Stimulated activated CD4-positive, alpha-beta T cell treated with anti-CD3 and anti-CD28 coated beads, Interleukin-1b, Interleukin-23, amount 100 ng/mL, for 24 hours (primary cell): ENCODE measurements around the gene MZT2A.
"Not testable (repeated sequence)": the region's sequence is repeated elsewhere in the genome, so short reads cannot be mapped to it uniquely, and the experiment has no call there.

Source experiments
- DNase-seq, 4 experiments: peaks; one replicate each; pipeline ENCODE4 v3.0.0-alpha.2; 2020; ENCODE audit warnings: low read depth in 4 of 4, low spot score in 1 of 4

The MZT2A gene

GRCh38 chr2:131492418-131493198 lies 411 bp upstream of the MZT2A start:
- peak; percentile 89 to 97 (median 92) for DNase-seq

GRCh38 chr2:131491469-131491836 lies 744 bp downstream of the MZT2A start:
- not testable (repeated sequence) for DNase-seq

GRCh38 chr2:131490616-131491468 lies 1.4 kb downstream of the MZT2A start:
- not testable (repeated sequence) for DNase-seq

GRCh38 chr2:131488306-131489205 lies 3.6 kb downstream of the MZT2A start:
- DNase-seq, result no peak

- DNase-seq, result not testable (repeated sequence)
Observed at GRCh38 chr2:131486201-131486902, 5.8 kb downstream of the MZT2A start.

GRCh38 chr2:131484906-131485460 lies 7.2 kb downstream of the MZT2A start:
- not testable (repeated sequence) for DNase-seq

GRCh38 chr2:131483981-131484820 lies 8.0 kb downstream of the MZT2A start:
- DNase-seq, result not testable (repeated sequence)

- DNase-seq, result not testable (repeated sequence)
Observed at GRCh38 chr2:131482506-131483155, 9.6 kb downstream of the MZT2A start.

- DNase-seq, result not testable (repeated sequence)
Observed at GRCh38 chr2:131480351-131480750, 11.8 kb downstream of the MZT2A start.

GRCh38 chr2:131478850-131479461 lies 13.2 kb downstream of the MZT2A start:
- not testable (repeated sequence) for DNase-seq

GRCh38 chr2:131478074-131478849 lies 13.9 kb downstream of the MZT2A start:
- DNase-seq, result not testable (repeated sequence)

- DNase-seq, result not testable (repeated sequence)
Observed at GRCh38 chr2:131477227-131477626, 15.0 kb downstream of the MZT2A start.

GRCh38 chr2:131476363-131476762 lies 15.8 kb downstream of the MZT2A start:
- DNase-seq, result not testable (repeated sequence)

GRCh38 chr2:131475831-131476230 lies 16.4 kb downstream of the MZT2A start, which contains the start of gene TUBA3D:
TUBA3D (plus strand) TSS chr2:131476119; CDS start chr2:131476200, 81 bp downstream.
- DNase-seq, result no peak

GRCh38 chr2:131473266-131473665 lies 18.9 kb downstream of the MZT2A start:
- not testable (repeated sequence) for DNase-seq

GRCh38 chr2:131471624-131472023 lies 20.6 kb downstream of the MZT2A start:
- DNase-seq, result not testable (repeated sequence)

GRCh38 chr2:131470944-131471343 lies 21.3 kb downstream of the MZT2A start:
- not testable (repeated sequence) for DNase-seq
